DND-41 (cell line): ENCODE results near the gene SDR42E1.

ENCODE experiments used
- EZH2 ChIP-seq: IDR thresholded peaks from 3 replicates; pipeline ENCODE4 v1.6.1; 2012; ENCODE audit warnings: borderline replicate concordance, low read depth, mild to moderate bottlenecking, moderate library complexity, low read length, inconsistent platforms; ENCODE audit not compliant: severe bottlenecking
- TF ChIP-seq, protein P1 (sequence below): IDR thresholded peaks from 2 replicates; pipeline ENCODE4 v1.5.1; 2012; ENCODE audit warnings: borderline replicate concordance, low read length, moderate library complexity, mild to moderate bottlenecking; ENCODE audit not compliant: poor library complexity, severe bottlenecking; ENCODE audit errors: extremely low read depth

- TF ChIP-seq, protein P1, sequence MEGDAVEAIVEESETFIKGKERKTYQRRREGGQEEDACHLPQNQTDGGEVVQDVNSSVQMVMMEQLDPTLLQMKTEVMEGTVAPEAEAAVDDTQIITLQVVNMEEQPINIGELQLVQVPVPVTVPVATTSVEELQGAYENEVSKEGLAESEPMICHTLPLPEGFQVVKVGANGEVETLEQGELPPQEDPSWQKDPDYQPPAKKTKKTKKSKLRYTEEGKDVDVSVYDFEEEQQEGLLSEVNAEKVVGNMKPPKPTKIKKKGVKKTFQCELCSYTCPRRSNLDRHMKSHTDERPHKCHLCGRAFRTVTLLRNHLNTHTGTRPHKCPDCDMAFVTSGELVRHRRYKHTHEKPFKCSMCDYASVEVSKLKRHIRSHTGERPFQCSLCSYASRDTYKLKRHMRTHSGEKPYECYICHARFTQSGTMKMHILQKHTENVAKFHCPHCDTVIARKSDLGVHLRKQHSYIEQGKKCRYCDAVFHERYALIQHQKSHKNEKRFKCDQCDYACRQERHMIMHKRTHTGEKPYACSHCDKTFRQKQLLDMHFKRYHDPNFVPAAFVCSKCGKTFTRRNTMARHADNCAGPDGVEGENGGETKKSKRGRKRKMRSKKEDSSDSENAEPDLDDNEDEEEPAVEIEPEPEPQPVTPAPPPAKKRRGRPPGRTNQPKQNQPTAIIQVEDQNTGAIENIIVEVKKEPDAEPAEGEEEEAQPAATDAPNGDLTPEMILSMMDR = no peak
- no peak for TF ChIP-seq EZH2
Observed at GRCh38 chr16:81992859-81993258, 18.4 kb downstream of the SDR42E1 start.
